Measurements from ENCODE around the gene UTF1. TPM values are rescaled to one million over a fixed set of nuclear protein-coding genes. Genes with fewer than 3 reads are reported as not detected.

Gene UTF1
- total and polyA plus RNA-seq, 9 of the 15 experiments (the other 6 are each of a cell fraction or from before 2014, with no cell fraction given) = 0.35 to 0.46 TPM; not detected in 7

DNA sequence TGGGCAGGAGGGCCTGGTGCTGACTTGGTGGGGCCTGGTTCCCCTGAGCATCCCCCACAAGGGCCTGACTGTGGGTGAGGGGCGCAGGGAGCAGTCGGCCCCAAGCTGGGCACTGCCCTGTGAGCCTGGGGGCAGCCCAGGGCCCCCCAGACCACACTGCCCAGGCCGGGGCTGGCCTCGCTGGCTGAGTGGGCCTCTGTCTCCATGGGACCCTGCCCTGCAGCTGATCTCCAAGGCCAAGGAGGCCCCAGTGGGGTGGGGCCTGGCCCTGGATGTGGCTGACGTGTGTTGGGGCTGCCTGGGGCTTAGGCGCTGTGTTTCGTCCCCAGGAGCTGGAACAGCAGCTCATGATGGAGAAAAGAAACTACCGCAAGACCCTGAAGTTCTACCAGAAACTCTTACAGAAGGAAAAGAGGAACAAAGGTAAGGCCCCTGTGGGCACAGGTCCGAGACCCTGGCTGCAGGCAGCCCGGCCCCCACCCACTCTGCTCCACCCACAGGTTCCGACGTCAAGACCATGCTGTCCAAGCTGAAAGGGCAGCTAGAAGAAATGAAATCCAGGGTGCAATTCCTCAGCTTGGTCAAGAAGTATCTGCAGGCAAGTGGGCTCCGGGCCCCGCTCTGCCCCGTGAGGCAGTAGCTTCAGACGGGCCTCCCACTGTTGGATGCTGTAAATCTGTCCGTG, 23.5 kb upstream of the UTF1 start (continued):
- TF ChIP-seq, protein P1, sequence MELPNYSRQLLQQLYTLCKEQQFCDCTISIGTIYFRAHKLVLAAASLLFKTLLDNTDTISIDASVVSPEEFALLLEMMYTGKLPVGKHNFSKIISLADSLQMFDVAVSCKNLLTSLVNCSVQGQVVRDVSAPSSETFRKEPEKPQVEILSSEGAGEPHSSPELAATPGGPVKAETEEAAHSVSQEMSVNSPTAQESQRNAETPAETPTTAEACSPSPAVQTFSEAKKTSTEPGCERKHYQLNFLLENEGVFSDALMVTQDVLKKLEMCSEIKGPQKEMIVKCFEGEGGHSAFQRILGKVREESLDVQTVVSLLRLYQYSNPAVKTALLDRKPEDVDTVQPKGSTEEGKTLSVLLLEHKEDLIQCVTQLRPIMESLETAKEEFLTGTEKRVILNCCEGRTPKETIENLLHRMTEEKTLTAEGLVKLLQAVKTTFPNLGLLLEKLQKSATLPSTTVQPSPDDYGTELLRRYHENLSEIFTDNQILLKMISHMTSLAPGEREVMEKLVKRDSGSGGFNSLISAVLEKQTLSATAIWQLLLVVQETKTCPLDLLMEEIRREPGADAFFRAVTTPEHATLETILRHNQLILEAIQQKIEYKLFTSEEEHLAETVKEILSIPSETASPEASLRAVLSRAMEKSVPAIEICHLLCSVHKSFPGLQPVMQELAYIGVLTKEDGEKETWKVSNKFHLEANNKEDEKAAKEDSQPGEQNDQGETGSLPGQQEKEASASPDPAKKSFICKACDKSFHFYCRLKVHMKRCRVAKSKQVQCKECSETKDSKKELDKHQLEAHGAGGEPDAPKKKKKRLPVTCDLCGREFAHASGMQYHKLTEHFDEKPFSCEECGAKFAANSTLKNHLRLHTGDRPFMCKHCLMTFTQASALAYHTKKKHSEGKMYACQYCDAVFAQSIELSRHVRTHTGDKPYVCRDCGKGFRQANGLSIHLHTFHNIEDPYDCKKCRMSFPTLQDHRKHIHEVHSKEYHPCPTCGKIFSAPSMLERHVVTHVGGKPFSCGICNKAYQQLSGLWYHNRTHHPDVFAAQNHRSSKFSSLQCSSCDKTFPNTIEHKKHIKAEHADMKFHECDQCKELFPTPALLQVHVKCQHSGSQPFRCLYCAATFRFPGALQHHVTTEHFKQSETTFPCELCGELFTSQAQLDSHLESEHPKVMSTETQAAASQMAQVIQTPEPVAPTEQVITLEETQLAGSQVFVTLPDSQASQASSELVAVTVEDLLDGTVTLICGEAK (IDR thresholded peaks at IDR 0.05) = no peak
- TF ChIP-seq, protein P1 (CRISPR knock-in tag; IDR thresholded peaks at IDR 0.05) = no peak
- TF ChIP-seq SAFB2 (IDR thresholded peaks at IDR 0.05; ENCODE audit: borderline replicate concordance, low read depth, low read length, severe bottlenecking) (no peak), SMARCC2 (IDR thresholded peaks at IDR 0.05; ENCODE audit: low read depth) (no peak), SRSF7 (optimal IDR thresholded peaks at IDR 0.05; ENCODE audit: low read depth, low read length) (no peak), DNMT1 (IDR thresholded peaks at IDR 0.05) (no peak)
- TF ChIP-seq, protein P2, sequence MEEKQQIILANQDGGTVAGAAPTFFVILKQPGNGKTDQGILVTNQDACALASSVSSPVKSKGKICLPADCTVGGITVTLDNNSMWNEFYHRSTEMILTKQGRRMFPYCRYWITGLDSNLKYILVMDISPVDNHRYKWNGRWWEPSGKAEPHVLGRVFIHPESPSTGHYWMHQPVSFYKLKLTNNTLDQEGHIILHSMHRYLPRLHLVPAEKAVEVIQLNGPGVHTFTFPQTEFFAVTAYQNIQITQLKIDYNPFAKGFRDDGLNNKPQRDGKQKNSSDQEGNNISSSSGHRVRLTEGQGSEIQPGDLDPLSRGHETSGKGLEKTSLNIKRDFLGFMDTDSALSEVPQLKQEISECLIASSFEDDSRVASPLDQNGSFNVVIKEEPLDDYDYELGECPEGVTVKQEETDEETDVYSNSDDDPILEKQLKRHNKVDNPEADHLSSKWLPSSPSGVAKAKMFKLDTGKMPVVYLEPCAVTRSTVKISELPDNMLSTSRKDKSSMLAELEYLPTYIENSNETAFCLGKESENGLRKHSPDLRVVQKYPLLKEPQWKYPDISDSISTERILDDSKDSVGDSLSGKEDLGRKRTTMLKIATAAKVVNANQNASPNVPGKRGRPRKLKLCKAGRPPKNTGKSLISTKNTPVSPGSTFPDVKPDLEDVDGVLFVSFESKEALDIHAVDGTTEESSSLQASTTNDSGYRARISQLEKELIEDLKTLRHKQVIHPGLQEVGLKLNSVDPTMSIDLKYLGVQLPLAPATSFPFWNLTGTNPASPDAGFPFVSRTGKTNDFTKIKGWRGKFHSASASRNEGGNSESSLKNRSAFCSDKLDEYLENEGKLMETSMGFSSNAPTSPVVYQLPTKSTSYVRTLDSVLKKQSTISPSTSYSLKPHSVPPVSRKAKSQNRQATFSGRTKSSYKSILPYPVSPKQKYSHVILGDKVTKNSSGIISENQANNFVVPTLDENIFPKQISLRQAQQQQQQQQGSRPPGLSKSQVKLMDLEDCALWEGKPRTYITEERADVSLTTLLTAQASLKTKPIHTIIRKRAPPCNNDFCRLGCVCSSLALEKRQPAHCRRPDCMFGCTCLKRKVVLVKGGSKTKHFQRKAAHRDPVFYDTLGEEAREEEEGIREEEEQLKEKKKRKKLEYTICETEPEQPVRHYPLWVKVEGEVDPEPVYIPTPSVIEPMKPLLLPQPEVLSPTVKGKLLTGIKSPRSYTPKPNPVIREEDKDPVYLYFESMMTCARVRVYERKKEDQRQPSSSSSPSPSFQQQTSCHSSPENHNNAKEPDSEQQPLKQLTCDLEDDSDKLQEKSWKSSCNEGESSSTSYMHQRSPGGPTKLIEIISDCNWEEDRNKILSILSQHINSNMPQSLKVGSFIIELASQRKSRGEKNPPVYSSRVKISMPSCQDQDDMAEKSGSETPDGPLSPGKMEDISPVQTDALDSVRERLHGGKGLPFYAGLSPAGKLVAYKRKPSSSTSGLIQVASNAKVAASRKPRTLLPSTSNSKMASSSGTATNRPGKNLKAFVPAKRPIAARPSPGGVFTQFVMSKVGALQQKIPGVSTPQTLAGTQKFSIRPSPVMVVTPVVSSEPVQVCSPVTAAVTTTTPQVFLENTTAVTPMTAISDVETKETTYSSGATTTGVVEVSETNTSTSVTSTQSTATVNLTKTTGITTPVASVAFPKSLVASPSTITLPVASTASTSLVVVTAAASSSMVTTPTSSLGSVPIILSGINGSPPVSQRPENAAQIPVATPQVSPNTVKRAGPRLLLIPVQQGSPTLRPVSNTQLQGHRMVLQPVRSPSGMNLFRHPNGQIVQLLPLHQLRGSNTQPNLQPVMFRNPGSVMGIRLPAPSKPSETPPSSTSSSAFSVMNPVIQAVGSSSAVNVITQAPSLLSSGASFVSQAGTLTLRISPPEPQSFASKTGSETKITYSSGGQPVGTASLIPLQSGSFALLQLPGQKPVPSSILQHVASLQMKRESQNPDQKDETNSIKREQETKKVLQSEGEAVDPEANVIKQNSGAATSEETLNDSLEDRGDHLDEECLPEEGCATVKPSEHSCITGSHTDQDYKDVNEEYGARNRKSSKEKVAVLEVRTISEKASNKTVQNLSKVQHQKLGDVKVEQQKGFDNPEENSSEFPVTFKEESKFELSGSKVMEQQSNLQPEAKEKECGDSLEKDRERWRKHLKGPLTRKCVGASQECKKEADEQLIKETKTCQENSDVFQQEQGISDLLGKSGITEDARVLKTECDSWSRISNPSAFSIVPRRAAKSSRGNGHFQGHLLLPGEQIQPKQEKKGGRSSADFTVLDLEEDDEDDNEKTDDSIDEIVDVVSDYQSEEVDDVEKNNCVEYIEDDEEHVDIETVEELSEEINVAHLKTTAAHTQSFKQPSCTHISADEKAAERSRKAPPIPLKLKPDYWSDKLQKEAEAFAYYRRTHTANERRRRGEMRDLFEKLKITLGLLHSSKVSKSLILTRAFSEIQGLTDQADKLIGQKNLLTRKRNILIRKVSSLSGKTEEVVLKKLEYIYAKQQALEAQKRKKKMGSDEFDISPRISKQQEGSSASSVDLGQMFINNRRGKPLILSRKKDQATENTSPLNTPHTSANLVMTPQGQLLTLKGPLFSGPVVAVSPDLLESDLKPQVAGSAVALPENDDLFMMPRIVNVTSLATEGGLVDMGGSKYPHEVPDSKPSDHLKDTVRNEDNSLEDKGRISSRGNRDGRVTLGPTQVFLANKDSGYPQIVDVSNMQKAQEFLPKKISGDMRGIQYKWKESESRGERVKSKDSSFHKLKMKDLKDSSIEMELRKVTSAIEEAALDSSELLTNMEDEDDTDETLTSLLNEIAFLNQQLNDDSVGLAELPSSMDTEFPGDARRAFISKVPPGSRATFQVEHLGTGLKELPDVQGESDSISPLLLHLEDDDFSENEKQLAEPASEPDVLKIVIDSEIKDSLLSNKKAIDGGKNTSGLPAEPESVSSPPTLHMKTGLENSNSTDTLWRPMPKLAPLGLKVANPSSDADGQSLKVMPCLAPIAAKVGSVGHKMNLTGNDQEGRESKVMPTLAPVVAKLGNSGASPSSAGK (IDR thresholded peaks at IDR 0.05) = no peak

All from K562 (cell line).